GM18907 (cell line): Measurements from ENCODE around the gene PID1.
"Not testable (repeated sequence)": the region's sequence is repeated elsewhere in the genome, so short reads cannot be mapped to it uniquely, and the experiment has no call there.

Experiments used
- ATAC-seq: cut with Tn5 transposase; IDR thresholded peaks from one replicate; pipeline ENCODE4 v1.9.1; 2021; ENCODE audit warnings: mild to moderate bottlenecking, moderate library complexity; ENCODE audit not compliant: unreplicated experiment

The PID1 gene

DNA sequence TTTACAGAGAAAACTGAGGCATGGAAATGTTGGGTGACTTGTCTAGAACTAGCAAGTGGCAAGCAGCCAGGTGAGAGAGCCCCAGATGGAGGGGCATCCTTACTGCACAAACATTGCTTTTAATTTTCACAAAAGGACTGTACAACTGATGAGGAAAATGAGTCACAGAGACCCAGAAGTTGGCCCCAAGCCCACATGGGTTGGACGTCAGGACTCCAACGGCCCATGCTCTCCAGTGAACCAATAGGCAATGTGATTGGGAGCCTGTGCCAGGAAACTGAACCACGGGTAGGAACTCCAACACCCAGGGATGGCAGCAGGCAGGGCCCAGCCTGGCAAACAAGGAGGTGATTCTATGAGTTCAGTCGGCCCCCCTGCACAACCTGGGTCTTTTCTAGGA, 50.8 kb downstream of the PID1 start:
- ATAC-seq, result no peak

- no peak for ATAC-seq
Observed at GRCh38 chr2:229218329-229218921, 52.7 kb downstream of the PID1 start.

DNA sequence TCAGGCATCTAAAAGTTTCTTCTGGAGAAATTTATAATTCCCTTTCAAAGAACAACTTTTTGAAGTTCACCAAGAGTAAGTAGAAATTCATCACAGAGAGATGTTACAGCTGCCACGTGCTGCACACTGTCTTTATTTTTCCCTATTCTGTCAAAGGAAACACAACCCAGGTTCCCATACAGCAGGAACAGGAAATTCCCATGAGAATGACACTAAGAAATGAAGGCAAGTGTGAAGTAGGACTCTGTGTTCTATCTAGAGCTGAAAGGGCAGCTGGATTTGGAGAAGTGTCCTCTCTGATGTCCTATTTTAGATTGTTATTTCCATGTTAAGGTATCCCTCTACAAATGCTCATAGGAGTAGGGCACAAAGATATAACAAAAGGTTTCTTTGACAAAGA, 58.8 kb downstream of the PID1 start:
- no peak for ATAC-seq

DNA sequence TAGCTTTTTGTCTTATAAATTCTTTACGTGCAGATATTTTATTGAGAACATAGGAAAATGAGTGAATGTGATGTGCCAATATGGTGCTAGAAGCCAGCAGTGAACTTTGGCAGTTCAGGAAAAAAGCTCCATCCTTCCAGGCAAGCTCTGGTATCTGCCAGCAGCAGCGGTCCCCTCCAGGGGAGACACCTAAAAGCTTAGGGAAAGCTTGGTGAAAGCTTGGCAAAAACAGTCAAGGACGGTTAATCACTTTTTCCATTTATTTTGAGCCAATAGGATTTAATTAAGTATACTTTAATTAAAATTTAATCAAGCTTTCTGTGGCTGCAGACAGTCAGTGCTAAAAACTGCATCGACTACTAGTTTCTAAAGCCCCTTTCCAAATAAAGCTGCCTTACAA, 60.4 kb downstream of the PID1 start:
- no peak for ATAC-seq

GRCh38 chr2:229206548-229206947, 64.5 kb downstream of the PID1 start:
- no peak for ATAC-seq

DNA sequence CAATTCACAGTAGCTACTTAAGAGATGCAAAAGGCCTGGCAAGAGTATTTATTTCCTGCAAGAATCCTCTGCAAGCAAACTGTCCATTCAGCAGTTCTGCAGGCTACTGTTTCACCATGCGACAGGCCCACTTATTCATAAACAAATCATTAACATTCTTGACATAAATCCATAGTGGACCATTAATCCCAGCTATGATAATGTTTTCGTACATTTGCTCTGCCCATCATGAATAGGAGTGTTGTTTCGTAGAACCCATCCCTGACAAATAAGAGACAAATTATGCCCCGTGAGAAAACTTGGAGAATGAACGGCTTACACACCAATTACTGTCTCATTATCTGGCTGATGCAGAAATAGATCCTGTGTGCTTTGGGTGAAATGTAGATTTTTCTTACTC, 65.4 kb downstream of the PID1 start:
- no peak for ATAC-seq

DNA sequence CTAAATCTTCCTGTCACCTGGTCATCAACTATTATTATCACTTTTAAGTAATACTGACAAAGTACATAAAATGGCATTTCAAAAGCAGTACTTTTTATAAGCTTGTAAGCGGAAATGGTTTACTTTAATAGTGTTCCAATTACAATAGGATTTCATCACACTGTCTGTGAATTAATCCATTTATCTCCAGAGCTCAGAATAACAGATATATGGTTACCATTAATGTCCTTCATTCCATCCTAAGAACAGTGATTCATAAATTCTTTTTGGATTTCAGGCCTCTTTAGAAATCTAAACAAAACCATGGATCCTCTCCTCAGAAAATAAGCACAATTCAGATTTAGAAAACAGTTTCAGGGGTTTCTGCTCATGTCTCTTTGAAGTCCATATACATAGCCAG, 68.4 kb downstream of the PID1 start:
- no peak for ATAC-seq

- ATAC-seq, result no peak
Observed at GRCh38 chr2:229201521-229201920, 69.6 kb downstream of the PID1 start.

GRCh38 chr2:229199267-229199666, 71.8 kb downstream of the PID1 start:
- ATAC-seq, result no peak

GRCh38 chr2:229196448-229196847, 74.6 kb downstream of the PID1 start:
- no peak for ATAC-seq

- no peak for ATAC-seq
Observed at GRCh38 chr2:229195346-229195947, 75.6 kb downstream of the PID1 start.

DNA sequence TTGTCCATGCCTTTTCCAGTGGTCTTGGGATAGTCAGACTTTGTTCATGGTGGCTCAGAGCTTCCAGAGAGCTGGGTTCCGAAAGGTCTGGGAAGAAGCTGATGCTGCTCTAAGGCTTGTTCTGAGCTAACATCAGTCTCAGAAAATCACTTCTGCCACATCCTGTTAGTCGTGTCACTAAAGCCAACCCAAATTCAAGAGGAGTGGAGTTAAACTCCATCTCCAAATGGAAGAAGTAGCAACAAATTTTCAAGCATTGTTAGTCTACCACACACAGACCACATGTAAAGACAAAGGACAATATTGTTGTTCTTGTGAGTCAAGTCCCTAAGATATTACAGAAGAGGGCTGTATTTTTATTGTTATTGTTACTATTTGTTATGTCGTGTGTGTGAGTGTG, 77.8 kb downstream of the PID1 start:
- no peak for ATAC-seq

GRCh38 chr2:229191413-229191812, 79.7 kb downstream of the PID1 start:
- no peak for ATAC-seq

GRCh38 chr2:229187123-229187522, 84.0 kb downstream of the PID1 start:
- ATAC-seq, result not testable (repeated sequence)

DNA sequence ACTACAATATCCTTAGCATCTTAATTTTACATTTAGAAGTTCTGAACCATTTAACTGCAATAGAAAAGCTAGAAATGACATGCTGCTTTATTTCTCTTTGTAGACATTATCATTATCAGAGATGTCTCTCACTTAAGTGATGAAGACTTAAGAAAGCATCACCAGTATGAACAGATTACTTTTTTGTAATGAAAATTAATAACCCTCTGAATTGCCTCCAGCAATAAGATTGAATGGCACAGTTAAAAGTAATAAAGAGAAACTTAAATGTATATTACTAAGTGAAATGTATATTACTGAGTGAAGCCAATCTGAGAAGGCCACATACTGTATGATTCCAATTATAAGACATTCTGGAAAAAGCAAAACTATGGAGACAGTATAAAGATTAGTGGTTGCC, 89.4 kb downstream of the PID1 start:
- no peak for ATAC-seq

DNA sequence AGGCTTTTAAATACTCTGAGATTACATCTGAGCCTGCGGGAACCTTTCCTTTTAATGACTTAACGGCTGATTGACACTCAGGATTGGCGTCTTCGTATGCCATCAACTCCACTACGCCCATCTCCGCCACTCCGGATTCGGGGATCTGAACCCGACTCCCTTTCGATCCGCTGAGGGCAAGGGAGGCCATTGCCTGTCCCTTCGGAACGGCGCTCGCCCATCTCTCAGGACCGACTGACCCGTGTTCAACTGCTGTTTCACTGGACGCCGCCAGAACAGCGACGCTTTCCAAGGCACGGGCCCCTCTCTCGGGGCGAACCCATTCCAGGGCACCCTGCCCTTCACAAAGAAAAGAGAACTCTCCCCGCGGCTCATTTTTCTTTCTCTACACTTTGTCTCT, 90.4 kb downstream of the PID1 start:
- ATAC-seq, result no peak

DNA sequence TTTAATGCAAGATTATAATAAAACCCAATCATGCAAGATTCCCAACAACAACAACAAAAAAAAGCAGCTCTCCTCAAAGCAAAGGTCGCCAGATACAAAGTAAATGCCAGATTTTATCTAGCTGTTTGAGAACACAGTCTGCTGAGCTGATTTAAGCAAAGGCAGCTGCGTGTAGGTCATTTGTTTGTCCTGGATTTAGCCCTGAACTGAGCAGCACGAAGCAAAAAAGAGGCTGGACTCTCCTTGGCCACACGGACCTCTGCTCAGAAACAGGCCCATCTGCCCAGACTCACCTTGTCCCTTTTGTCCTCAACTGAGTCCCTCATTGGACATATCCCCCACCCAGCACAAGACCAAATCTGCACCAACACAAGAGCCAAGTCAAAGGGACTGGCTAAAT, 91.5 kb downstream of the PID1 start:
- no peak for ATAC-seq

- no peak for ATAC-seq
Observed at GRCh38 chr2:229178706-229179105, 92.4 kb downstream of the PID1 start.

DNA sequence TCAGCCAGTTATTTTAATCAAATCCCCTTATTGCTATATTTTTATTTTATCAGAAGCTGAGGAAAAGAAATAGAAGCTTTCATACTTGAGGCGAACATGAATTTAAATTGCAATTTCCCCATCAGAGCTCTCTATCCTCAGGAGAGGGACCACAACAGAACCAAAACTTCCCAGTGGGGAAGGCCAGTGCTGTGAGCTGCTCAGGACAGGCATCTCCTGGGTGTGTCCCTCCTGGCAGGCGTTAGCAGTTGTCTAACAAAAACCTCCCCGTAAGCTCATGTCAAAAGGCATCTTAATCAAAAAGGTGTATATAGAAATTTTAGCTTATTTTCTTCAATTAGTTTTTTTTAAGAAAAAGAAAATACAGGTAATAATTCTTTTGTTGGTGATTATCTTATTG, 93.0 kb downstream of the PID1 start:
- no peak for ATAC-seq

DNA sequence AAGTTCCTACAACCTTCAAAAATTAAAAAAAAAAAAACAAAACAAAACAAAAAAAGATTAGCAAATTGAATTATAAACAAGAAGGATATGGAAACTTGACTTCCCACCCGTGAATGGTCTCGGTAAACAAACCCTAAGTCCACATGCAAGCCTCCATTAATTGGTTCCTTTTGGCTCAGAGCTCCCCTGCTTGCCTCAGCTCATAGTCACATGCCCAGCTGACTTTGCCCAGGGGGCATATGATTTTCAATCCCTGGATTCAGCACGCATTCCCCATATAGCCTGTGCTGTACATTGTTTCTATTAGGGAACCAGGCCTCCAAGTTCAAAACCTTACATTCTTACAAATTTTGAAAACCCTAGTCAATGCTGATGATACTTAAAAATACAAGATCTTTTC, 95.0 kb downstream of the PID1 start:
- no peak for ATAC-seq

DNA sequence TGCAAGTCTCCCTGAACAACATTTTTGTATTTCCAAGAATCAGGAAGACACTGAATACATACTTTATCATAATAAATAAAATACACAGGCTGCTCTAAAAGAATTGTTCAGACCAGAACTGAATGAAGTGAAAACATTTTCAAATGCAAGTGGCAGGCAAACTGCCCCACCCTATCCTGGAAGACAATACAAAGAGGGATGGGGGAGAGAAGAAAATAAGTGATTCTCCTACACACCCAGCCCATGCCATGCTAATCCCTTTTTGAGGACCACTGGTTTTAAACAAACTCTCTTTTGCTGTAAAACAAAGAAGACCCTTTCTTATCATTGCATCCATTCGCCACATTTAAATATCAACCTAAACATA, 95.6 kb downstream of the PID1 start:
- ATAC-seq, result no peak

DNA sequence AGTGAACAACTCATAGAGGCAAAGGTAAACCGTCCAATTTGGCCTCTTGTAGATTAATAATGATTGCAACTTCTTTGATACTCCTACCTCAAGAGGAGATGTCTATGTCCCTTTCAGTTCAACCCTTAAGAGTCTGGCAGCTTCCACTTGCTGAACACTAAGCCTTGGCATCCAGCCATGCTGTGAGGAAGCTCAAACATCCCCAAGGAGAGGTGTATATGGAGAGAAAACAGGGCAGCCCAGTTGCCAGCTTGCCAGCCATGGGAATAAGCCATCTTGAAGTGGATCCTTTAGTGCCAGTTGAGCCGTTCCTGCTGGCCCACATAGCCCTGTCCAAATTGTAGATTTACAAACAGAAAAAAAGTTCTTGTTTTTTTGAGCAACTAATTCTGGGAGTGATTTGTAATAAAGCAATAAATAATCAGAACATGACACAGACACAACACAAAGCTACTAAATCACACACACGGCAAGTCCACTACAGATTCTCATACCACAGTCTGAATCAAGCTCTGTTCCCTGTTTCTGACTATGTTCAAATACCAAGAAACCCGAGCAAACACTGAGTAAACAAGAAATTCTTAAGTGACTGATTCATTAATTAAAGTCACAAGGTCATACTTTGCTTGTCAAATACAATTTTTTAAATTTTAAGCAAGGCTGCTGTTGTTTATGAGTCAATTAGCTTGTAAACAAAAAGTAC, 96.1 kb downstream of the PID1 start:
- ATAC-seq, result no peak
